IMR-90 (cell line): Measurements from ENCODE around the gene CIB1. TPM values are rescaled to one million over a fixed set of nuclear protein-coding genes. Genes with fewer than 3 reads are reported as not detected.

Source experiments
- ATAC-seq: fragments of 200-7000 bp; cut with Tn5 transposase; 2 replicates; pipeline ENCODE4 v1.9.1; 2020; ENCODE audit warnings: low read depth, mild to moderate bottlenecking, moderate library complexity
- BruUV-seq: library from RNA; stranded (reverse); fragments of 400-500 nt; replicated peaks from 2 replicates; lab custom pipeline; 2021; lab: Mats Ljungman, UMichigan
- CTCF ChIA-PET: fragments of 300-600 bp; formaldehyde crosslinking; extraction: SDS; loops from one replicate; lab custom pipeline; 2021; ENCODE audit warnings: antibody characterized with exemption; lab: Yijun Ruan, JAX
- POLR2A ChIA-PET: fragments of 300-600 bp; sonication (Branson Sonifier 250); formaldehyde crosslinking; loops from one replicate; lab custom pipeline; 2022; ENCODE audit warnings: antibody characterized with exemption; ENCODE audit not compliant: unreplicated experiment; lab: Charles Lee
- DNase-seq: peaks from one replicate; pipeline ENCODE4 v3.0.0; 2013
- H2AFZ ChIP-seq: replicated peaks from 2 replicates; pipeline ENCODE3; 2013; ENCODE audit warnings: low read length, mild to moderate bottlenecking; ENCODE audit not compliant: poor library complexity
- H2AK5ac ChIP-seq: 2 replicates; pipeline ENCODE4 v1.6.1; 2013; ENCODE audit warnings: low read depth, low read length, inconsistent platforms
- H2AK9ac ChIP-seq: replicated peaks from 2 replicates; pipeline ENCODE3; 2013; ENCODE audit warnings: mild to moderate bottlenecking, low read depth, low read length, moderate library complexity; ENCODE audit not compliant: poor library complexity
- H2BK120ac ChIP-seq: 2 replicates; pipeline ENCODE4 v1.6.1; 2013; ENCODE audit warnings: low read depth, low read length, inconsistent platforms
- H2BK15ac ChIP-seq: 3 replicates; pipeline ENCODE4 v1.6.1; 2013; ENCODE audit warnings: low read depth, low read length, inconsistent platforms
- H2BK20ac ChIP-seq: 2 replicates; pipeline ENCODE4 v1.6.1; 2013; ENCODE audit warnings: low read depth, mild to moderate bottlenecking, inconsistent platforms, low read length, moderate library complexity
- H2BK5ac ChIP-seq: 2 replicates; pipeline ENCODE4 v1.6.1; 2013; ENCODE audit warnings: mild to moderate bottlenecking, low read depth, low read length, inconsistent platforms; ENCODE audit not compliant: poor library complexity, severe bottlenecking
- H3K14ac ChIP-seq: replicated peaks from 2 replicates; pipeline ENCODE4 v1.6.1; 2013; ENCODE audit warnings: low read depth, low read length, inconsistent platforms
- H3K18ac ChIP-seq: 2 replicates; pipeline ENCODE4 v1.6.1; 2013; ENCODE audit warnings: low read depth, low read length, control low read depth
- H3K23ac ChIP-seq: 2 replicates; pipeline ENCODE4 v1.6.1; 2013; ENCODE audit warnings: low read depth, low read length, inconsistent platforms
- H3K27ac ChIP-seq: 2 replicates; pipeline ENCODE4 v1.5.1; 2013; ENCODE audit warnings: mild to moderate bottlenecking, control low read depth, low read length; ENCODE audit not compliant: insufficient read depth
- H3K27me3 ChIP-seq: 2 replicates; pipeline ENCODE4 v1.6.1; 2013; ENCODE audit warnings: low read length; ENCODE audit not compliant: control insufficient read depth, insufficient read depth
- H3K36me3 ChIP-seq: 2 replicates; pipeline ENCODE4 v1.6.1; 2013; ENCODE audit warnings: low read length, mixed read lengths; ENCODE audit not compliant: control insufficient read depth, insufficient read depth
- H3K4ac ChIP-seq: 2 replicates; pipeline ENCODE4 v1.6.1; 2013; ENCODE audit warnings: low read depth, low read length, inconsistent platforms
- H3K4me1 ChIP-seq: 2 replicates; pipeline ENCODE4 v1.6.1; 2013; ENCODE audit warnings: low read length, mixed read lengths; ENCODE audit not compliant: control insufficient read depth, insufficient read depth
- H3K4me2 ChIP-seq: 2 replicates; pipeline ENCODE4 v1.6.1; 2013; ENCODE audit warnings: low read depth, mild to moderate bottlenecking, control low read depth, low read length, moderate library complexity
- H3K4me3 ChIP-seq: 2 replicates; pipeline ENCODE4 v1.5.1; 2013; ENCODE audit warnings: low read depth, mild to moderate bottlenecking, control low read depth, low read length, moderate library complexity; ENCODE audit not compliant: insufficient read depth
- H3K56ac ChIP-seq: 2 replicates; pipeline ENCODE4 v1.6.1; 2013; ENCODE audit warnings: low read length, inconsistent platforms; ENCODE audit not compliant: insufficient read depth; ENCODE audit errors: extremely low read depth
- H3K79me1 ChIP-seq, 2 experiments: 2 replicates each; pipeline ENCODE4 v1.6.1; 2013; ENCODE audit warnings: low read length in 2 of 2, inconsistent platforms in 1 of 2, low read depth in 1 of 2
- H3K9ac ChIP-seq: 2 replicates; pipeline ENCODE4 v1.6.1; 2013; ENCODE audit warnings: low read depth, low read length, control low read depth
- H3K9me1 ChIP-seq: 2 replicates; pipeline ENCODE4 v1.6.1; 2013; ENCODE audit warnings: low read length, inconsistent platforms; ENCODE audit not compliant: insufficient read depth
- H3K9me3 ChIP-seq: 2 replicates; pipeline ENCODE4 v1.6.1; 2013; ENCODE audit warnings: low read length; ENCODE audit not compliant: control insufficient read depth, insufficient read depth
- H4K20me1 ChIP-seq: 2 replicates; pipeline ENCODE4 v1.6.1; 2013; ENCODE audit warnings: low read length, inconsistent platforms; ENCODE audit not compliant: insufficient read depth
- H4K5ac ChIP-seq: 2 replicates; pipeline ENCODE4 v1.6.1; 2013; ENCODE audit warnings: mild to moderate bottlenecking, low read depth, low read length, control low read depth
- H4K8ac ChIP-seq, 2 experiments: 2 replicates each; pipeline ENCODE4 v1.6.1; 2013; ENCODE audit warnings: low read depth in 2 of 2, low read length in 2 of 2, control low read depth in 1 of 2, inconsistent platforms in 1 of 2
- H4K91ac ChIP-seq: 2 replicates; pipeline ENCODE4 v1.6.1; 2013; ENCODE audit warnings: low read depth, low read length, inconsistent platforms; ENCODE audit not compliant: insufficient read depth
- BHLHE40 ChIP-seq: fragments of 150-350 bp; IDR thresholded peaks from 2 replicates; pipeline ENCODE4 v1.6.1; 2016; ENCODE audit warnings: mild to moderate bottlenecking, low read depth, low read length
- CEBPB ChIP-seq: IDR thresholded peaks from 2 replicates; pipeline ENCODE4 v1.6.1; 2012; ENCODE audit warnings: low read depth, low read length, improper control_type of control experiment
- CHD1 ChIP-seq: IDR thresholded peaks from 2 replicates; pipeline ENCODE4 v1.6.1; 2012; ENCODE audit warnings: low read depth, low read length, improper control_type of control experiment
- FOS ChIP-seq: fragments of 150-350 bp; IDR thresholded peaks from 2 replicates; pipeline ENCODE4 v1.6.1; 2016; ENCODE audit warnings: low read depth, low read length
- MAFK ChIP-seq: IDR thresholded peaks from 2 replicates; pipeline ENCODE4 v1.6.1; 2012; ENCODE audit warnings: low read depth, low read length, improper control_type of control experiment
- MAZ ChIP-seq: IDR thresholded peaks from 2 replicates; pipeline ENCODE4 v1.6.1; 2012; ENCODE audit warnings: low read depth, mild to moderate bottlenecking, low read length, improper control_type of control experiment, moderate library complexity, borderline replicate concordance
- MXI1 ChIP-seq: IDR thresholded peaks from 2 replicates; pipeline ENCODE4 v1.6.1; 2012; ENCODE audit warnings: low read depth, mild to moderate bottlenecking, low read length, moderate library complexity, borderline replicate concordance
- NFE2L2 ChIP-seq: fragments of 150-350 bp; IDR thresholded peaks from 2 replicates; pipeline ENCODE4 v1.6.1; 2016; ENCODE audit warnings: low read depth, mild to moderate bottlenecking, low read length
- POLR2A ChIP-seq: IDR thresholded peaks from 2 replicates; pipeline ENCODE4 v1.6.1; 2012; ENCODE audit warnings: mild to moderate bottlenecking, low read depth, low read length
- RAD21 ChIP-seq: IDR thresholded peaks from 2 replicates; pipeline ENCODE4 v1.6.1; 2012; ENCODE audit warnings: low read length, improper control_type of control experiment
- RCOR1 ChIP-seq: IDR thresholded peaks from 2 replicates; pipeline ENCODE4 v1.6.1; 2012; ENCODE audit warnings: mild to moderate bottlenecking, low read length, improper control_type of control experiment; ENCODE audit not compliant: insufficient replicate concordance
- RFX5 ChIP-seq: IDR thresholded peaks from 2 replicates; pipeline ENCODE4 v1.8.0; 2012; ENCODE audit warnings: low read depth, mild to moderate bottlenecking, low read length, moderate library complexity
- SMC3 ChIP-seq: fragments of 150-350 bp; IDR thresholded peaks from 2 replicates; pipeline ENCODE4 v1.6.1; 2016; ENCODE audit warnings: low read depth, mild to moderate bottlenecking, antibody characterized with exemption, low read length, moderate library complexity
- WGBS, 2 experiments: methylation state at CpG; one replicate each; pipeline versions ENCODE4 v1.1.5 to v1.1.7; 2013; ENCODE audit warnings: missing lambda C conversion rate in 2 of 2; ENCODE audit not compliant: insufficient read length in 1 of 2; ENCODE audit errors: extremely low coverage in 2 of 2; 5-methylcytosine and 5-hydroxymethylcytosine counted together
- dilution Hi-C: fragments of 300-500 bp; cut with HindIII; formaldehyde crosslinking; loops from one replicate; pipeline ENCODE4 v1.14.3; 2018; ENCODE audit warnings: low sequenced_read_pairs; ENCODE audit not compliant: unreplicated experiment
- in situ Hi-C: fragments of 300-500 bp; cut with MboI; formaldehyde crosslinking; loops from 3 replicates; pipeline ENCODE4 v1.14.3; 2019; ENCODE audit warnings: low sequenced_read_pairs, inconsistent platforms, mixed read lengths
- intact Hi-C: fragments of 100-400 bp; cut with micrococcal nuclease; formaldehyde crosslinking; loops from 2 replicates; pipeline ENCODE4 v1.10.0; 2022
- polyA plus RNA-seq, 3 experiments: library from polyadenylated mRNA; depleted of rRNA; stranded (reverse); fragments of >200 nt; gene quantifications; 2 replicates each; pipeline ENCODE4 v1.2.3, GENCODE V29; 2012; ENCODE audit warnings: low replicate concordance in 1 of 3
- total RNA-seq: library from RNA; depleted of rRNA; stranded (reverse); fragments of >200 nt; gene quantifications from 2 replicates; pipeline ENCODE4 v1.2.3, GENCODE V29; 2012
- TF ChIP-seq, protein P1 (sequence below): conservative IDR thresholded peaks from 2 replicates; pipeline ENCODE4 v1.5.1; 2012; ENCODE audit warnings: mild to moderate bottlenecking, low read depth, low read length, improper control_type of control experiment
- TF ChIP-seq, protein P2 (sequence below): fragments of 150-350 bp; IDR thresholded peaks from 2 replicates; pipeline ENCODE4 v1.6.1; 2016; ENCODE audit warnings: low read depth, mild to moderate bottlenecking, low read length, moderate library complexity, borderline replicate concordance
- TF ChIP-seq, protein P3 (sequence below): fragments of 150-350 bp; IDR thresholded peaks from 2 replicates; pipeline ENCODE4 v1.6.1; 2017; ENCODE audit warnings: mild to moderate bottlenecking, antibody characterized with exemption, low read length, low read depth

The CIB1 gene
- total and polyA plus RNA-seq, 2 of the 4 experiments (the other 2 are of a cell fraction), result 31.5 to 94.1 TPM

DNA sequence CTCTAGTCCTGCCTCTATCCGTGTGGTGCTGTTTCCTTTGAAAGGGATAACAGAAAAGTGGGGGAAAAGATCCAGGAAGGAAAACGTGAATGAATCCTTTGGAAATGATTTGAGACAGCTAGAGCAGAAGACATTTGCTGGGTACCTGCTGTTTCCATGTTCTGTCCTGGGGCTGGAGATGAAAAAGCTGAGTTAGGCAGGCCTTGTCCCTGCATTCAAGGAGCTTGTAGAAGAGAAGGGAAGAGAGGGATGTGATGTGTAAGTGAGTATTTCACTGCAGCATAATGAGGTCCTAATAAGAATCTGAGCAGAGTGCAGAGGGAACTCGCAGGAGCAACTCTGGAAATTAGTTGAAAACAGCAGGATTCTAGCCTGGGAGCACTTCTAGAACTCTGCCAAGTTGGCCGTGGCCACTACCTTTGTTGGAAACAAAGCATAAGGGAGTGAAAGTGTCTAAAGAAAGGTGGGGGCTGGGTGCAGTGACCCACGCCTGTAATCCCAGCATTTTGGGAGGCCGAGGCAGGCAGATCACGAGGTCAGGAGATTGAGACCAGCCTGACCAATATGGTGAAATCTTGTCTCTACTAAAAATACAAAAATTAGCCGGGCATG, 46.4 kb downstream of the CIB1 start:
- in situ Hi-C loops, result no loop called here

More for the DNA sequence above, 46.4 kb downstream of the CIB1 start:
- Histone ChIP-seq H3K36me3 (no peaks in the 10 kb centered on the region), H2BK20ac (no peak overlapping the region), H3K27me3 (no peaks in the 10 kb centered on the region), H2AK5ac (no peak overlapping the region), H3K79me1 (peaks cover 0 to 8% of the 10 kb centered on the region in 2 experiments; a peak in 1 of 4 replicates), H4K20me1 (no peaks in the 10 kb centered on the region), H3K4ac (no peak overlapping the region), H2AK9ac (no peak overlapping the region), H3K9me3 (no peaks in the 10 kb centered on the region), H4K91ac (no peak overlapping the region), H3K27ac (no peak overlapping the region), H3K18ac (no peak overlapping the region), H2BK5ac (no peak overlapping the region), H3K56ac (no peak overlapping the region), H3K4me2 (no peak overlapping the region), H3K9ac (no peak overlapping the region), H4K8ac (no peak overlapping the region; a peak in 1 of 4 replicates), H3K4me3 (no peak overlapping the region), H2AFZ (no peak overlapping the region), H2BK120ac (no peak overlapping the region), H3K23ac (no peak overlapping the region), H3K14ac (no peak overlapping the region), H2BK15ac (no peak overlapping the region), H3K4me1 (peaks cover 14% of the 10 kb centered on the region), H3K9me1 (peaks cover 8% of the 10 kb centered on the region), H4K5ac (no peak overlapping the region)
- BruUV-seq, result no TSS peak
- WGBS, 2 experiments, result 32% methylated on average over 2 of the region's 8 CpGs; no CpG with 5 or more reads in 1 of the 2 experiments
- ChIA-PET POLR2A (no interaction called here), CTCF (interaction anchor here (1.0 kb wide), 1 partner anchor 10 kb away, joined by 3 read pairs; no protein-coding TSS in a partner anchor)
- intact Hi-C loops (no loop called here), dilution Hi-C loops (no loop called here)
- ATAC-seq (no peak), DNase-seq (no peak)
- TF ChIP-seq, protein P1, sequence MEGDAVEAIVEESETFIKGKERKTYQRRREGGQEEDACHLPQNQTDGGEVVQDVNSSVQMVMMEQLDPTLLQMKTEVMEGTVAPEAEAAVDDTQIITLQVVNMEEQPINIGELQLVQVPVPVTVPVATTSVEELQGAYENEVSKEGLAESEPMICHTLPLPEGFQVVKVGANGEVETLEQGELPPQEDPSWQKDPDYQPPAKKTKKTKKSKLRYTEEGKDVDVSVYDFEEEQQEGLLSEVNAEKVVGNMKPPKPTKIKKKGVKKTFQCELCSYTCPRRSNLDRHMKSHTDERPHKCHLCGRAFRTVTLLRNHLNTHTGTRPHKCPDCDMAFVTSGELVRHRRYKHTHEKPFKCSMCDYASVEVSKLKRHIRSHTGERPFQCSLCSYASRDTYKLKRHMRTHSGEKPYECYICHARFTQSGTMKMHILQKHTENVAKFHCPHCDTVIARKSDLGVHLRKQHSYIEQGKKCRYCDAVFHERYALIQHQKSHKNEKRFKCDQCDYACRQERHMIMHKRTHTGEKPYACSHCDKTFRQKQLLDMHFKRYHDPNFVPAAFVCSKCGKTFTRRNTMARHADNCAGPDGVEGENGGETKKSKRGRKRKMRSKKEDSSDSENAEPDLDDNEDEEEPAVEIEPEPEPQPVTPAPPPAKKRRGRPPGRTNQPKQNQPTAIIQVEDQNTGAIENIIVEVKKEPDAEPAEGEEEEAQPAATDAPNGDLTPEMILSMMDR, result no peak
- TF ChIP-seq FOS (no peak), BHLHE40 (no peak), SMC3 (no peak), RFX5 (no peak), RAD21 (no peak), MAZ (no peak), MXI1 (no peak), CHD1 (no peak), RCOR1 (no peak), CEBPB (no peak), POLR2A (no peak), NFE2L2 (no peak), MAFK (no peak)
- TF ChIP-seq, protein P2, sequence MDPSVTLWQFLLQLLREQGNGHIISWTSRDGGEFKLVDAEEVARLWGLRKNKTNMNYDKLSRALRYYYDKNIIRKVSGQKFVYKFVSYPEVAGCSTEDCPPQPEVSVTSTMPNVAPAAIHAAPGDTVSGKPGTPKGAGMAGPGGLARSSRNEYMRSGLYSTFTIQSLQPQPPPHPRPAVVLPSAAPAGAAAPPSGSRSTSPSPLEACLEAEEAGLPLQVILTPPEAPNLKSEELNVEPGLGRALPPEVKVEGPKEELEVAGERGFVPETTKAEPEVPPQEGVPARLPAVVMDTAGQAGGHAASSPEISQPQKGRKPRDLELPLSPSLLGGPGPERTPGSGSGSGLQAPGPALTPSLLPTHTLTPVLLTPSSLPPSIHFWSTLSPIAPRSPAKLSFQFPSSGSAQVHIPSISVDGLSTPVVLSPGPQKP, result no peak
- TF ChIP-seq, protein P3, sequence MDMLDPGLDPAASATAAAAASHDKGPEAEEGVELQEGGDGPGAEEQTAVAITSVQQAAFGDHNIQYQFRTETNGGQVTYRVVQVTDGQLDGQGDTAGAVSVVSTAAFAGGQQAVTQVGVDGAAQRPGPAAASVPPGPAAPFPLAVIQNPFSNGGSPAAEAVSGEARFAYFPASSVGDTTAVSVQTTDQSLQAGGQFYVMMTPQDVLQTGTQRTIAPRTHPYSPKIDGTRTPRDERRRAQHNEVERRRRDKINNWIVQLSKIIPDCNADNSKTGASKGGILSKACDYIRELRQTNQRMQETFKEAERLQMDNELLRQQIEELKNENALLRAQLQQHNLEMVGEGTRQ, result no peak
